GM06990 (cell line): ENCODE measurements around the gene SLC10A7.

Experiments used
- DNase-seq: peaks from one replicate; pipeline ENCODE4 v3.0.0-alpha.2; 2011; ENCODE audit not compliant: insufficient read length; ENCODE audit errors: extremely low read depth
- H3K27me3 ChIP-seq: replicated peaks from 2 replicates; pipeline ENCODE4 v1.6.0; 2011; ENCODE audit warnings: low read length; ENCODE audit not compliant: control insufficient read depth, insufficient read depth
- H3K36me3 ChIP-seq: 2 replicates; pipeline ENCODE4 v1.5.1; 2011; ENCODE audit warnings: low read length; ENCODE audit not compliant: control insufficient read depth, insufficient read depth
- H3K4me3 ChIP-seq: replicated peaks from 2 replicates; pipeline ENCODE4 v1.5.1; 2011; ENCODE audit warnings: low read depth, mild to moderate bottlenecking, control low read depth, low read length
- TF ChIP-seq, protein P1 (sequence below): IDR thresholded peaks from 2 replicates; pipeline ENCODE4 v1.5.1; 2011; ENCODE audit warnings: low read length, control low read depth, mild to moderate bottlenecking, inconsistent platforms; ENCODE audit not compliant: insufficient read depth, poor library complexity, severe bottlenecking

SLC10A7 gene

DNA sequence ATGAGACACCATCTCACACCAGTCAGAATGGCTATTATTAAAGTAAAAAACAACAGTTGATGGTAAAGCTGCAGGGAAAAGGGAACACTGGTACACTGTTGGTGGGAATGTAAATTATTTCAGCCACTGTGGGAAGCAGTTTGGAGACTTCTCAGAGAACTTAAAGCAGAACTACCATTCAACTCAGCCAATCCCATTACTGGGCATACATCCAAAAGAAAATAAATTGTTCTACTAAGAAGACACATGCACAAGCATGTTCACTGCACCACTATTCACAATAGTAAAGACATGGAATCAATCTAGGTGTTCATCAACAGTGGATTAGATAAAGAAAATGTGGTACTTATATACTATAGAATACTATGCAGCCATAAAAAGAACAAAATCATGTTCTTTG, 172.4 kb downstream of the SLC10A7 start:
- TF ChIP-seq, protein P1, sequence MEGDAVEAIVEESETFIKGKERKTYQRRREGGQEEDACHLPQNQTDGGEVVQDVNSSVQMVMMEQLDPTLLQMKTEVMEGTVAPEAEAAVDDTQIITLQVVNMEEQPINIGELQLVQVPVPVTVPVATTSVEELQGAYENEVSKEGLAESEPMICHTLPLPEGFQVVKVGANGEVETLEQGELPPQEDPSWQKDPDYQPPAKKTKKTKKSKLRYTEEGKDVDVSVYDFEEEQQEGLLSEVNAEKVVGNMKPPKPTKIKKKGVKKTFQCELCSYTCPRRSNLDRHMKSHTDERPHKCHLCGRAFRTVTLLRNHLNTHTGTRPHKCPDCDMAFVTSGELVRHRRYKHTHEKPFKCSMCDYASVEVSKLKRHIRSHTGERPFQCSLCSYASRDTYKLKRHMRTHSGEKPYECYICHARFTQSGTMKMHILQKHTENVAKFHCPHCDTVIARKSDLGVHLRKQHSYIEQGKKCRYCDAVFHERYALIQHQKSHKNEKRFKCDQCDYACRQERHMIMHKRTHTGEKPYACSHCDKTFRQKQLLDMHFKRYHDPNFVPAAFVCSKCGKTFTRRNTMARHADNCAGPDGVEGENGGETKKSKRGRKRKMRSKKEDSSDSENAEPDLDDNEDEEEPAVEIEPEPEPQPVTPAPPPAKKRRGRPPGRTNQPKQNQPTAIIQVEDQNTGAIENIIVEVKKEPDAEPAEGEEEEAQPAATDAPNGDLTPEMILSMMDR: no peak
- no peak for DNase-seq

DNA sequence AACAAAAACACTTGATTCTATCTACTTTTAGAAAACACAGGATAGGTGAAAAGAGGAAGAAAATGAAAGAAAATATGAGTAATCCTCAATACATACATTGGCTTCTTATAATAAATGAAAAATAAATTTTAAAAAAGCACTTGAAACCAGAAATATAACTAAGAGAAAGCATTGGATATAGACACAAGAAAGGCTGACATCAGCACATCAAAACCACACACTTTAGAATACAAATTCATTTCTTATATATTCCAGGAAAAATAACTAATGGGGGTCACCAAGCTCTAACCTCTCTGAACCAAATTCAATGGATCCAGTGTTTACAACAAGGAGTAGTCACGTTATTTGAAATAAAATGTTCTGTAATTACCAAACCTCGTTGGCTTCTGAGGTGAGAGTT, 173.9 kb downstream of the SLC10A7 start:
- Histone ChIP-seq H3K27me3 (no peaks in the 10 kb centered on the region), H3K36me3 (no peaks in the 10 kb centered on the region), H3K4me3 (no peak overlapping the region)
- TF ChIP-seq, protein P1: no peak
- no peak for DNase-seq

More for the DNA sequence above, 172.4 kb downstream of the SLC10A7 start:
- no peak overlapping the region for H3K4me3 ChIP-seq
- H3K36me3 ChIP-seq: no peaks in the 10 kb centered on the region
- no peaks in the 10 kb centered on the region for H3K27me3 ChIP-seq

DNA sequence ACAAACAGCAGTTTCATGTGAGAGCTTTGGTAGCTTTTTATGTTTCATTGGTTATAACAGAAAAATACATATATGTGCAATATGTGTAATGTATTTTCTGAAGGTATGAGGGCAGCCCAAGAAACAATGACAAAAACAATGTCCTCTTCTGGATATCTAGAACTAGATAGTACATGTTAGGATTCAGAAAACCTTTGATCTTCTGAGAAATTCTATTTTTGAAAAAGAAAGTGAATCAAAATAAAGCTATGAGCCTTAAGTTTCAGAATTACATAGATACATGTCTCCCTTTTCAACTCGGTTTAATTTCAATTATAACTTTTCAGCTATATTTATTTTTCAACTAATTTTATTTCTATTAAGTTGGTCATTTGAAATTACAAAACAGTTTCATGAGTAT, 175.5 kb downstream of the SLC10A7 start:
- no peak for DNase-seq
- no peaks in the 10 kb centered on the region for H3K27me3 ChIP-seq
- TF ChIP-seq, protein P1: no peak
- no peaks in the 10 kb centered on the region for H3K36me3 ChIP-seq
- H3K4me3 ChIP-seq: no peak overlapping the region

DNA sequence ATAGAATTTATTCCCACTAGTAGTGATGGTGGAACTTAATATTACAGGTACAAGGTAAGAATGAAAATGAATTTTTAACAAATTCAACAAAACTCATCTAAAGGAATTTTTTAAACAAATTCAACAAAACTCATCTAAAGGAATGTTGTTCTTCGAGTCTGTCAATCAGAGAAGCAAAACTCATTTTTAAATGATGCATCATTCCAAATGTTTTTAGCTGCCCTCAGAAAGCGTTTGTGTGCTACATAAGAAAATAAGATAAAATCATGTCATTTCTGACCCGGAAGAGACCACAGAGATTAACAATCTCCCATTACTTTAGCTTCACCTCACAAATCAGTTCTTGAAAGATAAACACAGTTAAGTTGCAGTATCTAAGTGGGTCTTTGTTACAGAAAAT, 178.0 kb downstream of the SLC10A7 start:
- H3K4me3 ChIP-seq: no peak overlapping the region
- H3K27me3 ChIP-seq: no peaks in the 10 kb centered on the region
- TF ChIP-seq, protein P1: no peak
- DNase-seq: no peak
- H3K36me3 ChIP-seq: no peaks in the 10 kb centered on the region

DNA sequence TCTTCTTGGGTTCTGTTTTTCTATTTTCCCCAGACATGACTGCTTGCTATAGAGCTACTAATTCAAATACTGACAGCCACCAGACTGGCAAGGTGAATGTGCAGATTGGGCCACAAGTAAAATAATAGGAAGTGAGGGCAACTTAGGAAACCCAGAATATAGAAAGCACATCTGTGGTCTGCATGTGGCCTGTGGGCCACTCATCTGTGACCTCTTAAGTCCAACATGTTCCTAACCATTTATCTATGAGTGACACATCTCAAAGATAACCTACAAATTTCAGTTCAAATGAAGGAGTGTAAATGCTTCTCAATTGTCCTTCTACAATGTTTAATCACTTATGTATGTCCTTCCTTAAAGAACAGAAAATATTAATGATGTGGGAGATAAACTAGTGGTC, 178.5 kb downstream of the SLC10A7 start:
- peak; percentile 30 for DNase-seq
- Histone ChIP-seq H3K27me3 (no peaks in the 10 kb centered on the region), H3K36me3 (no peaks in the 10 kb centered on the region), H3K4me3 (no peak overlapping the region)
- TF ChIP-seq, protein P1: no peak

DNA sequence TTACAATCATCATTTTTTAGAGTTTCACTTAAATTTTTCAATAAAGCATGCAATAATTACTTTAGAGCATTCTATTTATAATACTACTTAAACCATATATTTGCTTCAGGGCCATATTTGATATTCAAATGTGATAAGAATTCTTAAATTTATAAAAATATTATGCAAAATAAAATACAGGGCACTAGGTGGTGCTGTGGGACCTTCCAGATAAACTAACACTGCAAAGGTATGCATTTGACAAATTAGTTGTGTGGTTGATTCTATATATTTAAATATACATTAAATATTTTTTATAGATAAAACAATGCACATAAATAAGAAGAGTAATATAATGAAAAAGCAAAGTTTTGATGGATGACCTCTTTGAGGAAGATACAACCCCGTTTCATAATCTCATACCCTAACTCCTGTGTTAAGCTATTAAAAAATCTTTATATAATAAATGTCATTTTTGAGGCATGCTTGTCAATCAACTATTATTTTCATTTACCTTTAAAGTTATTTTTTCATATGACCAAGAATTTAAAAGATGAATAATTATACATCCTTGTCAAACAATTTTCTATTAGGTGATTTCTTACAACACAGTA, 179.0 kb downstream of the SLC10A7 start:
- Histone ChIP-seq H3K27me3 (no peaks in the 10 kb centered on the region), H3K4me3 (no peak overlapping the region), H3K36me3 (no peaks in the 10 kb centered on the region)
- TF ChIP-seq, protein P1: peak; percentile 41
- no peak for DNase-seq
